ENCODE results near the gene PARP1.
A peak's percentile ranks its signal among the peaks of the same experiment; 100 is the strongest.

PARP1 gene

GRCh38 chr1:226404904-226405222 lies 3.0 kb downstream of the PARP1 start:
- no peak for DNase-seq

GRCh38 chr1:226404063-226404903 lies 3.6 kb downstream of the PARP1 start:
- no peak for DNase-seq

- peak; percentile 49 to 51 for DNase-seq
These were observed 4.5 kb downstream of the PARP1 start for GRCh38 chr1:226403201-226404034.

GRCh38 chr1:226402739-226403165 lies 5.1 kb downstream of the PARP1 start:
- no peak for DNase-seq

GRCh38 chr1:226401355-226402303 lies 6.3 kb downstream of the PARP1 start:
- no peak for DNase-seq

GRCh38 chr1:226400519-226401354 lies 7.2 kb downstream of the PARP1 start:
- DNase-seq: no peak

- DNase-seq: no peak
These were observed 9.8 kb downstream of the PARP1 start for GRCh38 chr1:226397955-226398636.

- no peak for DNase-seq
These were observed 10.6 kb downstream of the PARP1 start for GRCh38 chr1:226397011-226397926.

GRCh38 chr1:226395753-226396152 lies 12.1 kb downstream of the PARP1 start:
- DNase-seq: no peak

- DNase-seq: no peak
These were observed 13.4 kb downstream of the PARP1 start for GRCh38 chr1:226394462-226394861.

GRCh38 chr1:226390681-226391080 lies 17.2 kb downstream of the PARP1 start:
- DNase-seq: no peak

- DNase-seq: no peak
These were observed 19.8 kb downstream of the PARP1 start for GRCh38 chr1:226388131-226388530.

- no peak for DNase-seq
These were observed 23.2 kb downstream of the PARP1 start for GRCh38 chr1:226384717-226385116.

- no peak for DNase-seq
These were observed 23.9 kb downstream of the PARP1 start for GRCh38 chr1:226384040-226384439.

GRCh38 chr1:226382030-226382429 lies 25.9 kb downstream of the PARP1 start:
- DNase-seq: no peak

- no peak for DNase-seq
These were observed 26.5 kb downstream of the PARP1 start for GRCh38 chr1:226381226-226381998.

- no peak for DNase-seq
These were observed 29.8 kb downstream of the PARP1 start for GRCh38 chr1:226378071-226378470.

- no peak for DNase-seq
These were observed 31.6 kb downstream of the PARP1 start for GRCh38 chr1:226376300-226376699.

GRCh38 chr1:226373376-226373775 lies 34.5 kb downstream of the PARP1 start:
- DNase-seq: no peak
